22Rv1 (cell line): ENCODE results near the gene SBSN.
A peak's percentile ranks its signal among the peaks of the same experiment; 100 is the strongest.

ENCODE experiments used
- H3K27ac ChIP-seq: fragments of 450-650 bp; 2 replicates; pipeline ENCODE4 v1.5.1; 2017
- CTCF ChIP-seq: fragments of 450-650 bp; IDR thresholded peaks from 2 replicates; pipeline ENCODE4 v1.5.1; 2017; ENCODE audit warnings: mild to moderate bottlenecking
- ZFX ChIP-seq: fragments of 450-650 bp; IDR thresholded peaks from 2 replicates; pipeline ENCODE4 v1.6.1; 2017; ENCODE audit warnings: antibody characterized with exemption, borderline replicate concordance

SBSN gene

GRCh38 chr19:35558400-35559280 is 30.5 kb upstream of the SBSN start:
- no peak overlapping the region for H3K27ac ChIP-seq
- TF ChIP-seq ZFX: no peak
- TF ChIP-seq CTCF: no peak

DNA sequence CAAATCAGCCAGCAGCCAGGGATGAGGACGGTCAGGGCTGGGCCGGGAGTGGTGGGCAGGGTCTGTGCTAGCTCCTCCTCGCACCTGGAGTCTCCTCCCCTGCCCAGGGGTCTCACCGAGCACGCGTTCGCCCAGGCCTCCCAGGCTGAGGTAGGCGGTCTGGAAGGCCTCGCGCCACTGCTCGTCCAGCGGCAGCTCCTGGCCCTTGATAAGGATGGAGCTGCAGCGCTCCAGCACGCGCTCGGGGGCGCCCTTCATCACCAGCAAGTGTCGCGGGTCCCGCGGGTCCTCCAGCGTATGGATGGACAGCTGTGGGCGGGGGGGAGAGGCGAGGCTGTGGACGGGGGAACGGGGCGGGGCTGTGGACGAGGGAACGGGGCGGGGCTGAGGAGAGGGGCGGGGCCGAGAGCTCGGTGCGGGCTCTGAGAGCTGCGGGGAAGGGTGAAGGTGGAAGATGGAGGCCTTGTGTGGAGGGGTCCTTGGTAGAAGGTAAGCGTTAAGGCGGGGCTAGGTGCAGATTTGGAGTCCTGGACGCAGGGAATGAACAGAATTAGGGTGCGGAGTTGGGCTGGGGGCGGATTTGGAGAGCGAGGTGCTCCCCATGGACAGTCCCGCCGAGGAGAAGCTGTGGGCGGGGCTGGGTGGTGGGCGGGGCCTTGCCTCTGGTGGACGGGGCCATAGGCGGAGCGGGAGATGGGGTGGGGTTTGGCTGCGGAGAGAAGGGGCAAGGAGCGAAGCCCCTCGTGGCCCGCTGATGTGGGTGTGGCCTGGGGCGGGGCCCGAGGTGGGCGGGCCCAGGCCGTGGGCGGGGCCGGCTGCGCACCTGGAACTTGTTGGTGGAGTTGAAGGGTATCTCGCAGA is 29.7 kb upstream of the SBSN start:
- no peak for TF ChIP-seq ZFX
- TF ChIP-seq CTCF: 0 out of 2 replicates have a peak, but pooled peaks have one; percentile 4
- no peak overlapping the region for H3K27ac ChIP-seq

DNA sequence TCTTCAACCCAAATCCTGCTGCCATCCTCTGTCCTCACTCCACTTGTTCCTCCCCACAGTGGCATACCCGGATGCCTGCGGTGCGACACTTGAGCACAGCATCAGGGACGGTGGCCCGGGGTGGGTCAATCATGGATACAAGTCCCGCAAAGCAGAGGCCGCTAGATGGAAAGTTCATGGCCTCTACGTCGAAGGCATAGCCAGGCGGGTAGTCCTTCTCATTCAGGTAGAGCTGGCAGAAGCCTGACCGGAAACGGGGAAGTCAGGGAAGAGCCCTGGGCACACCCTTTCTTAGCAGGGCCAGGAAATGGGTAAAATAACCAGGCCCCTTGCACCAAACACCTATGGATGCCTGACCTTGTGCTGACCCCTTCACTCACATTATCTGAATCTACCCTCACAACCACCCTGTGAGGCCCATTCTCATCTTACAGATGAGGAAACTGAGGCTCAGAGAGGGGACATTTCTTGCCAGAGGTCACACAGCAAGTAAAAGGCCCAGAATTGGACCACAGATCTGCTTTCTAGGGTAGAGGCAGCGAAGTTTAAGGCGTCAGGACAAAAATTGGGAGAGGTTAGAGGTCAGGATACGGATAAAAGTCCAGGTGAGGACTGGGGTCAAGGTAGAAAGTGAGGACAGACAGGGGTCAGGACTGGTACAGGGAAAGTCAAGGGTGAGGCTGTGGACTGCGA is 28.9 kb upstream of the SBSN start:
- no peak overlapping the region for H3K27ac ChIP-seq
- TF ChIP-seq ZFX (no peak), CTCF (no peak)

DNA sequence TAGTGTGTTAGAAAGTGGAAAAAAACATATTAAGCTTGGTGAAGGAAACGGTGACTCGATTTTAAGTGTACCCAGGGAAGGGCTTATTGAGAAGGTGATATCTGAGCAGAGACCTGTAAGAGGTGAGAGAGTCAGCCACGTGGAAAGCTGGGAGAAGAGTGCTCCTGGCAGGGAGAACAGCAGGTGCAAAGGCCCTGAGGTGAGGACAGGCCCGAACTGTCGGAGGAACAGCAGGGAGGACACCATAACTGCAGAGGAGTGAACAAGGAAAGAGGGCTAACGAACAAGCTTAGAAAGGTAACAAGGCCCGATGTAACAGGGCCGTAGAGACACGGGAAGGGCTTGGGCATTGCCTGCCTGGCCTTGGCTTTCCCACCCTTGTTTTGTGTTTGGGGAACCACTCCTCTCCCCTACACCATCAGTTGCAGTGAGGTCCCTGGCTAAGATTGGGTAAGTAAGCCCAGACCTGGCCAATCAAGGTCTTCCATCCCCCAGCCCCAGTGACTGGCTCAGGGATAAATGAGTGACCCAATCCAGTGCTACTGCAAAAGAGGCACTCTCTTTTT is 28.0 kb upstream of the SBSN start:
- TF ChIP-seq CTCF (no peak), ZFX (no peak)

DNA sequence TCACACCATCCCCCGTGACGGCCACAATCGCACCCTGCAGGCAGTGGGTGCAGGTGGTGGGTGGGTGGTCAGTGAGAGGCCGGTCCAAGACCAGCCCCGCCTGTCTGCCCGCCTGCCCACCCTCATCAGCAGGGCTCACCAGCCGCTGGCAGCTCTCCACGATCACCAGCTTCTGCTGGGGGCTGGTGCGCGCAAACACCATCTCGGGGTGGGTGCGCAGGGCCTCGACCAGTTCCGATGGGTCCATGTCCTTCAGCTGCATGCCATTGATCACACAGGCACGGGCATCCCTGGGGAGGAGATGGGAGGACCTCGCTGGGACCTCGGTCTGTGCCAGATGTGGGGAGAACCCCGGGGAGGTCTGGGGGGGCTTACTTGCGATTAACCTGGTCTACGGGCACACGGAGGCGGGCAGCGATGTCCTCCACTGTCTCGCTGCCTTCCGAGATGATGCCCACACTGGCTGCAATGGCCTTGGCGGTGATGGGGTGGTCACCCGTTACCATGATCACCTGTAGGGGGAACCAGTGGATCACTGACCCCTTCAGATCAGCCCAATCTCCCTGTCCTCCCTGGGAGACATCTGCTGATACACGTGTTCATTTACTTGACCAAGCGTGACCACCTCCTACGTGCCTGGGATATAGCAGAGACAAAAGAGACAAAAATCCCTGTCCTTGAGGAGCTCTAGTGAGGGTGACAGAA is 27.3 kb upstream of the SBSN start:
- TF ChIP-seq CTCF (peak; percentile 32), ZFX (no peak)
- H3K27ac ChIP-seq: no peak overlapping the region

More for the DNA sequence above, 28.0 kb upstream of the SBSN start:
- no peak overlapping the region for H3K27ac ChIP-seq

DNA sequence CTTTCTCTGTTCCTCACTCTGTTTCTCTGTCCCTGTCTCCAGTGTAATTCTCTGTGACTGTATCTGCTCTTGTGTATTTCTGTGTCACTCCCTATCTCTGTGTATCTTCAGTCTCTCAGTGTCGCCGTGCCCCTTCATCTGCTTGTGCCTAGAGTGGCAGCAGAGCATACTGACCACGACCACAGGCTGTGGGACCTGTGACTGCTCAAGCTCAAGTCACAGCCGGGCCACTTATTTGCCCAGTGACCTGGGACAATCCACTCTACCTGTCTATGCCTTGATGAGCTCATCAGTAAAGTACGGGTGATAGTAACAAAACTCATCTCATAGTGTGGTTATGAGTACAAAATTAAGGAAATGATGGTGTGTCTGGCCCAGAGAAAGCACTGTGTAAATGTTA is 26.0 kb upstream of the SBSN start:
- no peak overlapping the region for H3K27ac ChIP-seq
- TF ChIP-seq ZFX (no peak), CTCF (no peak)
